GM23338 (cell line): ENCODE results near the gene TDO2.

Source experiments
- EZH2 ChIP-seq: fragments of 200-600 bp; sonication (generic); IDR thresholded peaks from one replicate; pipeline ENCODE4 v1.8.0; 2017; ENCODE audit warnings: antibody characterized with exemption, mild to moderate bottlenecking, low read depth; ENCODE audit not compliant: unreplicated experiment
- EZH2phosphoT487 ChIP-seq: fragments of 200-600 bp; sonication (generic); IDR thresholded peaks from one replicate; pipeline ENCODE4 v1.8.1; 2018; ENCODE audit warnings: antibody characterized with exemption; ENCODE audit not compliant: unreplicated experiment
- POLR2AphosphoS5 ChIP-seq: IDR thresholded peaks from 2 replicates; pipeline ENCODE4 v1.6.1; 2016; ENCODE audit warnings: antibody characterized with exemption, low read depth
- TF ChIP-seq, protein P1 (sequence below), 2 experiments: fragments of 200-600 bp in 1 of 2; sonication (generic) in 1 of 2; conservative IDR thresholded peaks; 2 replicates each; pipeline versions ENCODE4 v1.5.1 to v1.6.1; 2016 to 2017; ENCODE audit warnings: antibody characterized with exemption in 2 of 2, low read depth in 2 of 2, mild to moderate bottlenecking in 2 of 2, moderate library complexity in 1 of 2
- TF ChIP-seq, protein P2 (sequence below): IDR thresholded peaks from one replicate; pipeline ENCODE4 v1.6.1; 2018; ENCODE audit warnings: antibody characterized with exemption; ENCODE audit not compliant: unreplicated experiment

DNA sequence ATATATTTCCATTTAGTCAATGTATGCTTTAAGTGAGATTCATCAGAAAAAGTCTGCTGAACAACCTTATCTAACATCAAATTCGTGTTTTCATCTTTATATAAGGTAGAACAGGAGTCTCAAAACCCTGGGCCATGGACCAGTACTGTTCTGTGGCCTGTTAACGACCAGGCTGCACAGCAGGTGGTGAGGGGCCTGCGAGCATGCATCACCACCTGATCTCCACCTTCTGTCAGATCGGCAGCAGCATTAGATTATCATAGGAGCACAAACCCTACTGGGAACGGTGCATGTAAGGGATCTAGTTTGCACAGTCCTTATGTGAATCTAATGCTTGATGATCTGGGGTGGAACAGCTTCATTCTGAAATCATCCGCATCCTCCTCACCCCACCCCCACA is 47.0 kb downstream of the TDO2 start:
- TF ChIP-seq EZH2 (no peak), POLR2AphosphoS5 (no peak), EZH2phosphoT487 (no peak)
- TF ChIP-seq, protein P1, sequence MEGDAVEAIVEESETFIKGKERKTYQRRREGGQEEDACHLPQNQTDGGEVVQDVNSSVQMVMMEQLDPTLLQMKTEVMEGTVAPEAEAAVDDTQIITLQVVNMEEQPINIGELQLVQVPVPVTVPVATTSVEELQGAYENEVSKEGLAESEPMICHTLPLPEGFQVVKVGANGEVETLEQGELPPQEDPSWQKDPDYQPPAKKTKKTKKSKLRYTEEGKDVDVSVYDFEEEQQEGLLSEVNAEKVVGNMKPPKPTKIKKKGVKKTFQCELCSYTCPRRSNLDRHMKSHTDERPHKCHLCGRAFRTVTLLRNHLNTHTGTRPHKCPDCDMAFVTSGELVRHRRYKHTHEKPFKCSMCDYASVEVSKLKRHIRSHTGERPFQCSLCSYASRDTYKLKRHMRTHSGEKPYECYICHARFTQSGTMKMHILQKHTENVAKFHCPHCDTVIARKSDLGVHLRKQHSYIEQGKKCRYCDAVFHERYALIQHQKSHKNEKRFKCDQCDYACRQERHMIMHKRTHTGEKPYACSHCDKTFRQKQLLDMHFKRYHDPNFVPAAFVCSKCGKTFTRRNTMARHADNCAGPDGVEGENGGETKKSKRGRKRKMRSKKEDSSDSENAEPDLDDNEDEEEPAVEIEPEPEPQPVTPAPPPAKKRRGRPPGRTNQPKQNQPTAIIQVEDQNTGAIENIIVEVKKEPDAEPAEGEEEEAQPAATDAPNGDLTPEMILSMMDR (conservative IDR thresholded peaks at IDR 0.05; ENCODE audit: low read depth in 2 of 2), result no peak
- TF ChIP-seq, protein P2, sequence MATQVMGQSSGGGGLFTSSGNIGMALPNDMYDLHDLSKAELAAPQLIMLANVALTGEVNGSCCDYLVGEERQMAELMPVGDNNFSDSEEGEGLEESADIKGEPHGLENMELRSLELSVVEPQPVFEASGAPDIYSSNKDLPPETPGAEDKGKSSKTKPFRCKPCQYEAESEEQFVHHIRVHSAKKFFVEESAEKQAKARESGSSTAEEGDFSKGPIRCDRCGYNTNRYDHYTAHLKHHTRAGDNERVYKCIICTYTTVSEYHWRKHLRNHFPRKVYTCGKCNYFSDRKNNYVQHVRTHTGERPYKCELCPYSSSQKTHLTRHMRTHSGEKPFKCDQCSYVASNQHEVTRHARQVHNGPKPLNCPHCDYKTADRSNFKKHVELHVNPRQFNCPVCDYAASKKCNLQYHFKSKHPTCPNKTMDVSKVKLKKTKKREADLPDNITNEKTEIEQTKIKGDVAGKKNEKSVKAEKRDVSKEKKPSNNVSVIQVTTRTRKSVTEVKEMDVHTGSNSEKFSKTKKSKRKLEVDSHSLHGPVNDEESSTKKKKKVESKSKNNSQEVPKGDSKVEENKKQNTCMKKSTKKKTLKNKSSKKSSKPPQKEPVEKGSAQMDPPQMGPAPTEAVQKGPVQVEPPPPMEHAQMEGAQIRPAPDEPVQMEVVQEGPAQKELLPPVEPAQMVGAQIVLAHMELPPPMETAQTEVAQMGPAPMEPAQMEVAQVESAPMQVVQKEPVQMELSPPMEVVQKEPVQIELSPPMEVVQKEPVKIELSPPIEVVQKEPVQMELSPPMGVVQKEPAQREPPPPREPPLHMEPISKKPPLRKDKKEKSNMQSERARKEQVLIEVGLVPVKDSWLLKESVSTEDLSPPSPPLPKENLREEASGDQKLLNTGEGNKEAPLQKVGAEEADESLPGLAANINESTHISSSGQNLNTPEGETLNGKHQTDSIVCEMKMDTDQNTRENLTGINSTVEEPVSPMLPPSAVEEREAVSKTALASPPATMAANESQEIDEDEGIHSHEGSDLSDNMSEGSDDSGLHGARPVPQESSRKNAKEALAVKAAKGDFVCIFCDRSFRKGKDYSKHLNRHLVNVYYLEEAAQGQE, result no peak
